ENCODE results near the gene NIPA2.

- TF ChIP-seq CTCF (IDR thresholded peaks at IDR 0.05) (no peak), POLR2A (IDR thresholded peaks at IDR 0.05) (no peak), POLR2AphosphoS5 (IDR thresholded peaks at IDR 0.05) (no peak)
Measured at GRCh38 chr15:22850055-22850454, 11.6 kb downstream of the NIPA2 start.

Measured in transverse colon (tissue), 4 donors.